GM12878 (cell line): ENCODE results near the gene ARHGEF10L.

ENCODE experiments used
- ATF7 ChIP-seq: fragments of 450-650 bp; IDR thresholded peaks from 2 replicates; pipeline ENCODE4 v1.6.1; 2016; ENCODE audit warnings: low read depth, mild to moderate bottlenecking
- CBX5 ChIP-seq: sonication (generic); IDR thresholded peaks from 2 replicates; pipeline ENCODE4 v1.6.1; 2016; ENCODE audit warnings: low read depth, moderate library complexity, mild to moderate bottlenecking, inconsistent platforms
- CEBPB ChIP-seq, 2 experiments: fragments of 150-350 bp in 1 of 2; IDR thresholded peaks; 2 replicates each; pipeline ENCODE4 v1.6.1; 2012 to 2014; ENCODE audit warnings: low read depth in 2 of 2, low read length in 2 of 2, borderline replicate concordance in 1 of 2, inconsistent platforms in 1 of 2
- CTCF ChIP-seq, 3 experiments: IDR thresholded peaks in 2 of 3; conservative IDR thresholded peaks in 1 of 3; 2 replicates each; pipeline ENCODE4 v1.5.1; 2011; ENCODE audit warnings: low read depth in 3 of 3, low read length in 3 of 3, mild to moderate bottlenecking in 3 of 3, control low read depth in 2 of 3, moderate library complexity in 2 of 3, inconsistent platforms in 1 of 3, mixed read lengths in 1 of 3; ENCODE audit not compliant: control insufficient read depth in 2 of 3, insufficient read depth in 1 of 3; ENCODE audit errors: extremely low read depth in 1 of 3
- EZH2 ChIP-seq: IDR thresholded peaks from 2 replicates; pipeline ENCODE4 v1.6.1; 2012; ENCODE audit warnings: low read depth, mild to moderate bottlenecking, control low read depth, inconsistent platforms, low read length, borderline replicate concordance; ENCODE audit not compliant: control insufficient read depth
- HDAC2 ChIP-seq: fragments of 200-600 bp; sonication (generic); IDR thresholded peaks from 2 replicates; pipeline ENCODE4 v1.6.1; 2017
- NFYB ChIP-seq: IDR thresholded peaks from 2 replicates; pipeline ENCODE4 v1.6.1; 2011; ENCODE audit warnings: low read depth, mild to moderate bottlenecking, low read length, improper control_type of control experiment, moderate library complexity; ENCODE audit not compliant: insufficient read depth
- NR2F1 ChIP-seq: fragments of 450-650 bp; conservative IDR thresholded peaks from 2 replicates; pipeline ENCODE4 v1.6.1; 2017; ENCODE audit warnings: mild to moderate bottlenecking
- POLR2AphosphoS5 ChIP-seq: IDR thresholded peaks from 2 replicates; pipeline ENCODE4 v1.6.1; 2011; ENCODE audit warnings: mild to moderate bottlenecking, low read length, inconsistent platforms
- REST ChIP-seq: IDR thresholded peaks from 2 replicates; pipeline ENCODE4 v1.6.1; 2012; ENCODE audit warnings: mild to moderate bottlenecking, low read depth, low read length
- SP1 ChIP-seq: IDR thresholded peaks from one replicate; pipeline ENCODE4 v1.6.1; 2011; ENCODE audit warnings: low read depth, low read length
- TAF1 ChIP-seq: IDR thresholded peaks from 2 replicates; pipeline ENCODE4 v1.6.1; 2011; ENCODE audit warnings: mild to moderate bottlenecking, low read depth, low read length, borderline replicate concordance

- TF ChIP-seq REST (no peak), EZH2 (no peak), POLR2AphosphoS5 (no peak), NR2F1 (no peak), NFYB (no peak), CTCF (IDR thresholded peaks at IDR 0.05 in 2 of 3, conservative IDR thresholded peaks at IDR 0.05 in 1 of 3; ENCODE audit: control insufficient read depth in 2 of 3, extremely low read depth in 1 of 3, insufficient read depth in 1 of 3, low read depth in 3 of 3, low read length in 3 of 3) (no peak), CBX5 (no peak), ATF7 (no peak), SP1 (no peak), HDAC2 (no peak), TAF1 (no peak), CEBPB (IDR thresholded peaks at IDR 0.05; ENCODE audit: borderline replicate concordance in 1 of 2, low read depth in 2 of 2, low read length in 2 of 2) (no peak)
Observed at GRCh38 chr1:17676387-17677060, 137.0 kb downstream of the ARHGEF10L start.
